GM12878 (cell line): ENCODE data around the gene TTC38. TPM values are rescaled to one million over a fixed set of nuclear protein-coding genes. Genes with fewer than 3 reads are reported as not detected.
A peak's percentile ranks its signal among the peaks of the same experiment; 100 is the strongest.

Source experiments
- BHLHE40 ChIP-seq, 2 experiments: fragments of 450-650 bp in 1 of 2; IDR thresholded peaks; 2 replicates each; pipeline ENCODE4 v1.6.1; 2011 to 2017; ENCODE audit warnings: low read depth in 2 of 2, borderline replicate concordance in 1 of 2, improper control_type of control experiment in 1 of 2, low read length in 1 of 2, mild to moderate bottlenecking in 1 of 2
- CBX3 ChIP-seq: fragments of 200-600 bp; sonication (generic); IDR thresholded peaks from 2 replicates; pipeline ENCODE4 v1.6.1; 2016; ENCODE audit warnings: low read depth, borderline replicate concordance
- CEBPZ ChIP-seq: fragments of 150-350 bp; IDR thresholded peaks from 2 replicates; pipeline ENCODE4 v1.6.1; 2016; ENCODE audit warnings: low read depth, low read length
- EGR1 ChIP-seq, 2 experiments: IDR thresholded peaks; 1 replicate in 1 of 2; 2 replicates in 1 of 2; pipeline ENCODE4 v1.6.1; 2011 to 2012; ENCODE audit warnings: low read depth in 2 of 2, low read length in 2 of 2, borderline replicate concordance in 1 of 2, mild to moderate bottlenecking in 1 of 2, moderate library complexity in 1 of 2
- GABPA ChIP-seq: IDR thresholded peaks from 2 replicates; pipeline ENCODE4 v1.6.1; 2014; ENCODE audit warnings: antibody characterized with exemption, low read depth, mild to moderate bottlenecking, inconsistent platforms
- IKZF1 ChIP-seq: fragments of 450-650 bp; conservative IDR thresholded peaks from 2 replicates; pipeline ENCODE4 v1.6.1; 2017; ENCODE audit warnings: antibody characterized with exemption, mild to moderate bottlenecking
- LARP7 ChIP-seq: fragments of 450-650 bp; IDR thresholded peaks from 2 replicates; pipeline ENCODE4 v1.6.1; 2017; ENCODE audit warnings: mild to moderate bottlenecking
- NFIC ChIP-seq: IDR thresholded peaks from 2 replicates; pipeline ENCODE4 v1.6.1; 2012; ENCODE audit warnings: low read depth, mild to moderate bottlenecking, inconsistent platforms, low read length, moderate library complexity
- NFYA ChIP-seq: IDR thresholded peaks from 2 replicates; pipeline ENCODE4 v1.6.1; 2011; ENCODE audit warnings: low read depth, mild to moderate bottlenecking, low read length, improper control_type of control experiment, borderline replicate concordance
- NR2C2 ChIP-seq: IDR thresholded peaks from 2 replicates; pipeline ENCODE4 v1.6.1; 2011; ENCODE audit warnings: borderline replicate concordance, low read depth; ENCODE audit not compliant: control insufficient read depth, insufficient read length
- RUNX3 ChIP-seq: IDR thresholded peaks from 2 replicates; pipeline ENCODE4 v1.6.1; 2012; ENCODE audit warnings: low read length, inconsistent platforms
- SUPT20H ChIP-seq: IDR thresholded peaks from 2 replicates; pipeline ENCODE4 v1.6.1; 2011; ENCODE audit warnings: low read depth, mild to moderate bottlenecking, low read length, moderate library complexity, borderline replicate concordance; ENCODE audit not compliant: control insufficient read depth
- YBX1 ChIP-seq: fragments of 450-650 bp; IDR thresholded peaks from 2 replicates; pipeline ENCODE4 v1.6.1; 2016; ENCODE audit warnings: antibody characterized with exemption
- ZNF687 ChIP-seq: fragments of 450-650 bp; IDR thresholded peaks from 2 replicates; pipeline ENCODE4 v1.6.1; 2017; ENCODE audit warnings: mild to moderate bottlenecking, moderate library complexity
- polyA plus RNA-seq, 11 experiments: library from polyadenylated mRNA; depleted of rRNA in 4 of 11; unstranded in 6 of 11; stranded (reverse) in 5 of 11; fragments of >200 nt; fragmentation: Nextera tagmentation in 4 of 11; fragmentation: Illumina TruSeq in 1 of 11; extraction: Ambion mirVana in 4 of 11; extraction: Trizol in 1 of 11; gene quantifications; 1 replicate in 1 of 11; 2 replicates in 10 of 11; pipeline versions ENCODE4 v1.2.1 to v1.2.3, GENCODE V29; 2011 to 2016; ENCODE audit warnings: inconsistent platforms in 2 of 11, missing spikeins in 2 of 11, low read depth in 1 of 11
- total RNA-seq, 4 experiments: library from RNA; depleted of rRNA in 3 of 4; stranded (reverse); fragments of >200 nt in 3 of 4; fragmentation: Illumina TruSeq in 1 of 4; extraction: Trizol in 1 of 4; gene quantifications; 2 replicates each; pipeline versions ENCODE4 v1.2.1 to v1.2.3, GENCODE V29; 2013 to 2021
- TF ChIP-seq, protein P1 (sequence below): fragments of 450-650 bp; IDR thresholded peaks from 2 replicates; pipeline ENCODE4 v1.6.1; 2017; ENCODE audit warnings: mild to moderate bottlenecking, low read depth, inconsistent platforms; ENCODE audit not compliant: poor library complexity, severe bottlenecking
- TF ChIP-seq, protein P2 (sequence below): fragments of 450-650 bp; IDR thresholded peaks from 2 replicates; pipeline ENCODE4 v1.6.1; 2017; ENCODE audit warnings: low read depth, mild to moderate bottlenecking, moderate library complexity

The TTC38 gene
- total and polyA plus RNA-seq, 10 of the 15 experiments (the other 5 are each of a cell fraction or from before 2014, with no cell fraction given), result 0.58 to 39.9 (median 13.0) TPM

- TF ChIP-seq BHLHE40 (IDR thresholded peaks at IDR 0.05; ENCODE audit: borderline replicate concordance in 1 of 2, low read depth in 2 of 2, low read length in 1 of 2) (peak in 1 of 2 experiments; percentile 75; a peak in 2 of 4 replicates), CEBPZ (no peak), NFIC (no peak), NR2C2 (no peak), YBX1 (no peak), IKZF1 (peak; percentile 94), CBX3 (no peak), EGR1 (IDR thresholded peaks at IDR 0.05; ENCODE audit: borderline replicate concordance in 1 of 2, low read depth in 2 of 2, low read length in 2 of 2) (peak; percentile 43 to 47; a peak in 2 of 3 replicates), LARP7 (peak; percentile 96), SUPT20H (no peak), NFYA (no peak), GABPA (peak; percentile 98), ZNF687 (peak; percentile 64; the same call in 1 of the 2 replicates), RUNX3 (peak; percentile 63)
- TF ChIP-seq, protein P1, sequence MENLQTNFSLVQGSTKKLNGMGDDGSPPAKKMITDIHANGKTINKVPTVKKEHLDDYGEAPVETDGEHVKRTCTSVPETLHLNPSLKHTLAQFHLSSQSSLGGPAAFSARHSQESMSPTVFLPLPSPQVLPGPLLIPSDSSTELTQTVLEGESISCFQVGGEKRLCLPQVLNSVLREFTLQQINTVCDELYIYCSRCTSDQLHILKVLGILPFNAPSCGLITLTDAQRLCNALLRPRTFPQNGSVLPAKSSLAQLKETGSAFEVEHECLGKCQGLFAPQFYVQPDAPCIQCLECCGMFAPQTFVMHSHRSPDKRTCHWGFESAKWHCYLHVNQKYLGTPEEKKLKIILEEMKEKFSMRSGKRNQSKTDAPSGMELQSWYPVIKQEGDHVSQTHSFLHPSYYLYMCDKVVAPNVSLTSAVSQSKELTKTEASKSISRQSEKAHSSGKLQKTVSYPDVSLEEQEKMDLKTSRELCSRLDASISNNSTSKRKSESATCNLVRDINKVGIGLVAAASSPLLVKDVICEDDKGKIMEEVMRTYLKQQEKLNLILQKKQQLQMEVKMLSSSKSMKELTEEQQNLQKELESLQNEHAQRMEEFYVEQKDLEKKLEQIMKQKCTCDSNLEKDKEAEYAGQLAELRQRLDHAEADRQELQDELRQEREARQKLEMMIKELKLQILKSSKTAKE, result no peak
- TF ChIP-seq, protein P2, sequence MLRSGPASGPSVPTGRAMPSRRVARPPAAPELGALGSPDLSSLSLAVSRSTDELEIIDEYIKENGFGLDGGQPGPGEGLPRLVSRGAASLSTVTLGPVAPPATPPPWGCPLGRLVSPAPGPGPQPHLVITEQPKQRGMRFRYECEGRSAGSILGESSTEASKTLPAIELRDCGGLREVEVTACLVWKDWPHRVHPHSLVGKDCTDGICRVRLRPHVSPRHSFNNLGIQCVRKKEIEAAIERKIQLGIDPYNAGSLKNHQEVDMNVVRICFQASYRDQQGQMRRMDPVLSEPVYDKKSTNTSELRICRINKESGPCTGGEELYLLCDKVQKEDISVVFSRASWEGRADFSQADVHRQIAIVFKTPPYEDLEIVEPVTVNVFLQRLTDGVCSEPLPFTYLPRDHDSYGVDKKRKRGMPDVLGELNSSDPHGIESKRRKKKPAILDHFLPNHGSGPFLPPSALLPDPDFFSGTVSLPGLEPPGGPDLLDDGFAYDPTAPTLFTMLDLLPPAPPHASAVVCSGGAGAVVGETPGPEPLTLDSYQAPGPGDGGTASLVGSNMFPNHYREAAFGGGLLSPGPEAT, result 0 out of 2 replicates have a peak, but pooled peaks have one; percentile 32
Observed at GRCh38 chr22:46335201-46336118, 67.7 kb downstream of the TTC38 start, which contains the start of gene TRMU (continued).
